Neutrophil (primary cell): ENCODE data around the gene SERPINI1.

Source experiments
- H3K27ac ChIP-seq: fragments of 200-600 bp; sonication (generic); 2 replicates; pipeline ENCODE4 v1.5.1; 2016; ENCODE audit warnings: mild to moderate bottlenecking, moderate library complexity
- H3K27me3 ChIP-seq: fragments of 200-600 bp; sonication (generic); 2 replicates; pipeline ENCODE4 v1.6.0; 2016; ENCODE audit warnings: mild to moderate bottlenecking
- H3K36me3 ChIP-seq: fragments of 200-600 bp; sonication (generic); 2 replicates; pipeline ENCODE4 v1.5.1; 2017
- H3K4me1 ChIP-seq, 2 experiments: fragments of 200-600 bp in 1 of 2; sonication (generic) in 1 of 2; 1 replicate in 1 of 2; 2 replicates in 1 of 2; pipeline versions ENCODE4 v1.5.1 to v1.6.1; 2013 to 2016; ENCODE audit warnings: low read depth in 1 of 2, low read length in 1 of 2, mild to moderate bottlenecking in 1 of 2, moderate library complexity in 1 of 2; ENCODE audit not compliant: control insufficient read depth in 1 of 2, insufficient read depth in 1 of 2
- H3K4me3 ChIP-seq, 2 experiments: fragments of 200-600 bp in 1 of 2; sonication (generic) in 1 of 2; 1 replicate in 1 of 2; 2 replicates in 1 of 2; pipeline ENCODE4 v1.5.1; 2013 to 2016; ENCODE audit warnings: low read depth in 1 of 2, low read length in 1 of 2, mild to moderate bottlenecking in 1 of 2, moderate library complexity in 1 of 2
- H3K9me3 ChIP-seq: fragments of 200-600 bp; sonication (generic); 2 replicates; pipeline ENCODE4 v1.5.1; 2016
- TF ChIP-seq, protein P1 (sequence below): fragments of 200-600 bp; sonication (generic); IDR thresholded peaks from 2 replicates; pipeline ENCODE4 v1.5.1; 2016; ENCODE audit warnings: antibody characterized with exemption

The SERPINI1 gene

DNA sequence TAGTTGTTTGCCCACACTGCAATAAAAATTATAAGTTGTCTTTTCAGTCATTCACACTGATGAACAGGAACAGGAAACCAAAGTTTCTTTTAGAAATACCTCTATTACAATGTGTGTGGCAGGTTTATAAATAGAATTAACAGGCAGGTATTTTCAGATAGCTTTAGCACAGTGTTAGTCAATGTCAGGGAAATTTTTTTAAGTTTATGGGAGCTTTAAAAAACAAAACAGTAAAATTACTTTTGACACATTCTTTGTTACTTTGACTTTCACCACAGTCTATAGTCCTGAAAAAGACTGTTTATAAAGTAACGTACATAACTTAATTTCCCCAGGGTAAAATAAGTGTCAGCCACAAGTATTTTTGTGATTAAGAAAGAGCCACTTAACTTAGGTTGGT, 38.1 kb downstream of the SERPINI1 start:
- TF ChIP-seq, protein P1, sequence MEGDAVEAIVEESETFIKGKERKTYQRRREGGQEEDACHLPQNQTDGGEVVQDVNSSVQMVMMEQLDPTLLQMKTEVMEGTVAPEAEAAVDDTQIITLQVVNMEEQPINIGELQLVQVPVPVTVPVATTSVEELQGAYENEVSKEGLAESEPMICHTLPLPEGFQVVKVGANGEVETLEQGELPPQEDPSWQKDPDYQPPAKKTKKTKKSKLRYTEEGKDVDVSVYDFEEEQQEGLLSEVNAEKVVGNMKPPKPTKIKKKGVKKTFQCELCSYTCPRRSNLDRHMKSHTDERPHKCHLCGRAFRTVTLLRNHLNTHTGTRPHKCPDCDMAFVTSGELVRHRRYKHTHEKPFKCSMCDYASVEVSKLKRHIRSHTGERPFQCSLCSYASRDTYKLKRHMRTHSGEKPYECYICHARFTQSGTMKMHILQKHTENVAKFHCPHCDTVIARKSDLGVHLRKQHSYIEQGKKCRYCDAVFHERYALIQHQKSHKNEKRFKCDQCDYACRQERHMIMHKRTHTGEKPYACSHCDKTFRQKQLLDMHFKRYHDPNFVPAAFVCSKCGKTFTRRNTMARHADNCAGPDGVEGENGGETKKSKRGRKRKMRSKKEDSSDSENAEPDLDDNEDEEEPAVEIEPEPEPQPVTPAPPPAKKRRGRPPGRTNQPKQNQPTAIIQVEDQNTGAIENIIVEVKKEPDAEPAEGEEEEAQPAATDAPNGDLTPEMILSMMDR: no peak
- Histone ChIP-seq H3K27ac (no peak overlapping the region), H3K9me3 (no peaks in the 10 kb centered on the region), H3K4me3 (no peak overlapping the region), H3K4me1 (no peaks in the 10 kb centered on the region), H3K36me3 (no peaks in the 10 kb centered on the region), H3K27me3 (no peaks in the 10 kb centered on the region)

DNA sequence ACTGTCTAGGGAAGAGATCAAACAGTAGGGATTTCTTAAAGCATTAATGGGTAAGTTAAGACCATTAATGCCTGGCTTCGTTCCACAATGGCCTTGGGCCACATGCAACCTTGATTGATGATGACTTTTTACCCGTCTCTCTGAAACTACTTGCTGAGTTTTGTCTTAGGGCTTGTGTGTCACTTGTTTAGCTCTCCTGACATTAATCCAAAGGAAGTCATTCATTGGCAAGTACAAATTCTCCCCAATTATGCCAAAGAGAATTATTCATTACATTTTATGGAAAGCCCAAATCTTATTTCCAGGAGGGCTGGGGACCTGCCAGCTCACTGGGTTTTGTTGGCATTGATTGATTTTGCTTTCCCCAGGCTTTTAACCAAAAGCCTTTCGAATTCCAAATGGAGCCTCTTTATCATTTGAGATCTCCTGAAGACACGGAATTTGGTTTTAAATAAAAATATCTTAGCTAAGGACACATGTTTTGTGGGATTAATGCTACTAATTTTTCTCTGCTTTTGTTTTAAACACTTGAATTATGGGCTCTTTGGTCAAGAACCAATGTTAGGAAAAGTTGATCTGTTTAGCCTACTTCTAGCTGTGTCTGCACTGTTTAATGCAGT, 40.7 kb downstream of the SERPINI1 start:
- TF ChIP-seq, protein P1: no peak
- H3K4me1 ChIP-seq: no peaks in the 10 kb centered on the region
- H3K27ac ChIP-seq: no peak overlapping the region
- no peaks in the 10 kb centered on the region for H3K9me3 ChIP-seq
- no peak overlapping the region for H3K4me3 ChIP-seq
- H3K27me3 ChIP-seq: no peaks in the 10 kb centered on the region
- no peaks in the 10 kb centered on the region for H3K36me3 ChIP-seq

DNA sequence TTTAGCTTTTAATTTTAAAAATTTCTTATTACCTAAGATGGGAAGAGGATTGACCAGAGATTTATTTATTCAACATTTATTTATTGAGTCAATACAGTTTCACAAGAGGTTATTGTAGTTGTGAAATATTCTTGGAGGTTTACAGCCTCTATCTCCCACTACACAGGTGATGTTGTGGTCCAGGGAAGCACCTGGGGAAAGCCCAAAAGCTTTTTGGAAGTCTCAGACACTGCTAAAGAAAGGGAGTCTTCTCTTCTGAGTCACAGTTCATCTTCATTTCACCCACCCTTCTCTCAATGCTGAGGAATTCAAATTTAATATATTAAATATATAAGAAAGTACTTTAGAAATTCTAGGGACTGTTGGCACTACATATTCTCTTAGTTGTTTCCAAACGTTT, 41.8 kb downstream of the SERPINI1 start:
- Histone ChIP-seq H3K27ac (no peak overlapping the region), H3K36me3 (no peaks in the 10 kb centered on the region), H3K9me3 (no peaks in the 10 kb centered on the region), H3K4me3 (no peak overlapping the region), H3K4me1 (no peaks in the 10 kb centered on the region), H3K27me3 (no peaks in the 10 kb centered on the region)
- TF ChIP-seq, protein P1: no peak

- Histone ChIP-seq H3K27ac (no peak overlapping the region), H3K27me3 (no peaks in the 10 kb centered on the region), H3K4me3 (no peak overlapping the region), H3K36me3 (no peaks in the 10 kb centered on the region), H3K4me1 (no peaks in the 10 kb centered on the region), H3K9me3 (no peaks in the 10 kb centered on the region)
- TF ChIP-seq, protein P1: no peak
Observed at GRCh38 chr3:167780214-167780883, 44.8 kb downstream of the SERPINI1 start.

DNA sequence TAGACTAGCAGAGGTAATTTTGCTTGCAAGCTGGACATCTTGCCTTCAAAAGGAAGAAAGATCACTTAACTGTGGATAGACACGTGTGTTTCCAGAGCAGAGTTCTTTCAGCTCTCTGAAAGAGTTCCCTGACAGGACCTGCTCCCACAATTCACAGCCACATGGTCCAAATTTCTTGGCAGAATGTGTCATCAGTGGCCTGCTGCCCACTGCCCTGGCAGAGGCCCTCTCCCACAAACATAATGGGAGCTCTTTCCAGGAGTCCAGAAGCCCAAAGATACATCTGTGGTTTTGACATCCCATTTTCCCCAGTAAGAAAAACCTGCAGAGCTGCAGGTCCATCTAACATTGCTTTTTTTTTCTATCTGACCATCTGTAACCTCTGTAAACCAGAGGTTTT, 48.3 kb downstream of the SERPINI1 start:
- H3K27me3 ChIP-seq: no peaks in the 10 kb centered on the region
- H3K4me3 ChIP-seq: no peak overlapping the region
- no peaks in the 10 kb centered on the region for H3K4me1 ChIP-seq
- no peak overlapping the region for H3K27ac ChIP-seq
- TF ChIP-seq, protein P1: no peak
- no peaks in the 10 kb centered on the region for H3K36me3 ChIP-seq
- H3K9me3 ChIP-seq: no peaks in the 10 kb centered on the region
